Vagina (tissue), 2 donors: ENCODE results near the gene PNPO. TPM values are rescaled to one million over a fixed set of nuclear protein-coding genes. Genes with fewer than 3 reads are reported as not detected.

Source experiments
- DNase-seq, 2 donors: peaks; one replicate each; pipeline ENCODE4 v3.0.0-alpha.2; 2017; ENCODE audit errors: extremely low spot score in 2 of 2
- H3K27ac ChIP-seq: fragments of 200-600 bp; sonication (generic); one replicate; pipeline ENCODE4 v1.5.1; 2019
- H3K27me3 ChIP-seq: fragments of 200-600 bp; sonication (generic); one replicate; pipeline ENCODE4 v1.5.1; 2019
- H3K36me3 ChIP-seq, 2 donors: fragments of 200-600 bp; sonication (generic); one replicate each; pipeline ENCODE4 v1.5.1; 2017 to 2019
- H3K4me1 ChIP-seq: fragments of 200-600 bp; sonication (generic); one replicate; pipeline ENCODE4 v1.5.1; 2019
- H3K4me3 ChIP-seq, 2 donors: fragments of 200-600 bp; sonication (generic); 1 replicate in 1 of 2; 2 replicates in 1 of 2; pipeline ENCODE4 v1.5.1; 2016 to 2019
- H3K9me3 ChIP-seq: fragments of 200-600 bp; sonication (generic); one replicate; pipeline ENCODE4 v1.5.1; 2019
- POLR2A ChIP-seq, 2 donors: fragments of 450-650 bp; IDR thresholded peaks; one replicate each; pipeline ENCODE4 v1.6.1; 2017; ENCODE audit warnings: antibody characterized with exemption in 2 of 2, mild to moderate bottlenecking in 2 of 2, moderate library complexity in 2 of 2
- POLR2AphosphoS5 ChIP-seq, 2 donors: sonication (generic); formaldehyde crosslinking; IDR thresholded peaks; one replicate each; pipeline ENCODE4 v1.9.0; 2017; ENCODE audit warnings: antibody characterized with exemption in 2 of 2, mild to moderate bottlenecking in 2 of 2, low read depth in 1 of 2; ENCODE audit not compliant: insufficient read depth in 1 of 2
- intact Hi-C: fragments of 100-400 bp; cut with DNase I; formaldehyde crosslinking; loops from one replicate; pipeline ENCODE4 v1.15.1; 2023
- total RNA-seq: library from RNA; depleted of rRNA; stranded (reverse); fragments of >200 nt; gene quantifications from one replicate; pipeline ENCODE4 v1.2.3, GENCODE V29; 2016
- TF ChIP-seq, protein P1 (sequence below), 3 experiments: fragments of 450-650 bp in 2 of 3; fragments of 200-600 bp in 1 of 3; sonication (generic) in 1 of 3; IDR thresholded peaks; one replicate each; pipeline ENCODE4 v1.5.1; 2017 to 2019; ENCODE audit warnings: antibody characterized with exemption in 3 of 3, mild to moderate bottlenecking in 2 of 3, moderate library complexity in 2 of 3

The PNPO gene
- total RNA-seq, 1 donor from 2014 or later = 42.7 TPM

DNA sequence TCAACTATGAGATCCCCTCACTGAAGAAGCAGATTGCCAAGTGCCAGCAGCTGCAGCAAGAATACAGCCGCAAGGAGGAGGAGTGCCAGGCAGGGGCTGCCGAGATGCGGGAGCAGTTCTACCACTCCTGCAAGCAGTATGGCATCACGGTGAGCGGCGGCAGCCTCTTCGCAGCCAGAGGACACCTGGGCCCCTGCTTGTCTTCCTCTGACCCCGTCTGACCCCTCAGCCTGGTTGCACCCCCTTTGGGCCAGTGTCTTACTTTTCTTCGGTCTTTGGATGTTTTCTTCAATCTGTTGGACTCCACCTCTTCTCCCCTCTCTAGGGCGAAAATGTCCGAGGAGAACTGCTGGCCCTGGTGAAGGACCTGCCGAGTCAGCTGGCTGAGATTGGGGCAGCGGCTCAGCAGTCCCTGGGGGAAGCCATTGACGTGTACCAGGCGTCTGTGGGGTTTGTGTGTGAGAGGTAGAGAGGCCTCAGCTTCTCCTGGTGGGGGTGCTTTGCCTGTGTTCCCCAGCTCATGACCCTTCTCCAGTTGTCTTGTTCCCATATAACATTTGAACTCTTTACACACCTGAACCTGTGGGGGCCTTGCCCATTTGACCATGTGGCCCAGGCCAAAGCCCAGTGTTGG lies 33.9 kb downstream of the PNPO start:
- Histone ChIP-seq H3K4me1 (peaks cover 17% of the 10 kb centered on the region), H3K27me3 (no peaks in the 10 kb centered on the region), H3K27ac (no peak overlapping the region), H3K9me3 (no peaks in the 10 kb centered on the region), H3K4me3 (no peak overlapping the region), H3K36me3 (peaks cover 0 to 67% of the 10 kb centered on the region in 2 donors)
- no peak for DNase-seq
- intact Hi-C loops = loop anchor here (5.0 kb wide), 1 partner anchor 42 kb away; no protein-coding TSS in a partner anchor
- TF ChIP-seq POLR2AphosphoS5 (IDR thresholded peaks at IDR 0.05; ENCODE audit: insufficient read depth in 1 of 2, low read depth in 1 of 2) = no peak
- no peak for TF ChIP-seq POLR2A (IDR thresholded peaks at IDR 0.05)
- TF ChIP-seq, protein P1, sequence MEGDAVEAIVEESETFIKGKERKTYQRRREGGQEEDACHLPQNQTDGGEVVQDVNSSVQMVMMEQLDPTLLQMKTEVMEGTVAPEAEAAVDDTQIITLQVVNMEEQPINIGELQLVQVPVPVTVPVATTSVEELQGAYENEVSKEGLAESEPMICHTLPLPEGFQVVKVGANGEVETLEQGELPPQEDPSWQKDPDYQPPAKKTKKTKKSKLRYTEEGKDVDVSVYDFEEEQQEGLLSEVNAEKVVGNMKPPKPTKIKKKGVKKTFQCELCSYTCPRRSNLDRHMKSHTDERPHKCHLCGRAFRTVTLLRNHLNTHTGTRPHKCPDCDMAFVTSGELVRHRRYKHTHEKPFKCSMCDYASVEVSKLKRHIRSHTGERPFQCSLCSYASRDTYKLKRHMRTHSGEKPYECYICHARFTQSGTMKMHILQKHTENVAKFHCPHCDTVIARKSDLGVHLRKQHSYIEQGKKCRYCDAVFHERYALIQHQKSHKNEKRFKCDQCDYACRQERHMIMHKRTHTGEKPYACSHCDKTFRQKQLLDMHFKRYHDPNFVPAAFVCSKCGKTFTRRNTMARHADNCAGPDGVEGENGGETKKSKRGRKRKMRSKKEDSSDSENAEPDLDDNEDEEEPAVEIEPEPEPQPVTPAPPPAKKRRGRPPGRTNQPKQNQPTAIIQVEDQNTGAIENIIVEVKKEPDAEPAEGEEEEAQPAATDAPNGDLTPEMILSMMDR (IDR thresholded peaks at IDR 0.05) = no peak

GRCh38 chr17:47975823-47976205 lies 34.4 kb downstream of the PNPO start:
- no peak overlapping the region for H3K4me3 ChIP-seq
- no peaks in the 10 kb centered on the region for H3K9me3 ChIP-seq
- H3K36me3 ChIP-seq = peaks cover 0 to 72% of the 10 kb centered on the region in 2 donors
- DNase-seq = no peak
- H3K27me3 ChIP-seq = no peaks in the 10 kb centered on the region
- TF ChIP-seq, protein P1 (IDR thresholded peaks at IDR 0.05) = no peak
- TF ChIP-seq POLR2A (IDR thresholded peaks at IDR 0.05) (no peak), POLR2AphosphoS5 (IDR thresholded peaks at IDR 0.05; ENCODE audit: insufficient read depth in 1 of 2, low read depth in 1 of 2) (no peak)
- H3K27ac ChIP-seq = no peak overlapping the region
- intact Hi-C loops = loop anchor here (5.0 kb wide), 1 partner anchor 41 kb away; no protein-coding TSS in a partner anchor
- H3K4me1 ChIP-seq = peaks cover 15% of the 10 kb centered on the region

DNA sequence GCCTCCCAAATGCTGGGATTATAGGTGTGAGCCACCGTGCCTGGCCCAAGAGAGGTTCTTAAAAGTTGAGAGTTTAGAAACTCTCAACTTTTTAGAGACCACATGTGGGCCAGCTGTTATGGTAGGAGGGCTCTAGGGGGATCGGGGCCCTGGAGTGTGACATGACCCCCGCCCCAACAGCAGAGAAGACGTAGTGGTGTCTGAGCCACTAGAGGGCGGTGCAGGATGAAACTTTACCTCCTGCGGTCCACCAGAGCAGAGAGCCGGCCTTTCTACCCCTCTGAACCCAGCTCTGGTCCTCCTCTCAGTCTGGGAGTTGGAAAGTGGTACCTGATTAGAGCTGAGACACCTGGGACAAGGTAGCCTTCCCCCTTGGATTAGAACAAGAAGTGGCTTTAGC lies 37.0 kb downstream of the PNPO start:
- intact Hi-C loops = loop anchor here (5.0 kb wide), 1 partner anchor 39 kb away; no protein-coding TSS in a partner anchor
- peaks cover 0 to 81% of the 10 kb centered on the region in 2 donors for H3K36me3 ChIP-seq
- DNase-seq = no peak

GRCh38 chr17:47980541-47980940 lies 39.2 kb downstream of the PNPO start:
- Histone ChIP-seq H3K36me3 (peaks cover 0 to 61% of the 10 kb centered on the region in 2 donors), H3K4me1 (no peaks in the 10 kb centered on the region), H3K9me3 (no peaks in the 10 kb centered on the region), H3K27ac (no peak overlapping the region), H3K27me3 (no peaks in the 10 kb centered on the region), H3K4me3 (no peak overlapping the region)
- intact Hi-C loops = no loop called here
- no peak for TF ChIP-seq POLR2A (IDR thresholded peaks at IDR 0.05)
- TF ChIP-seq, protein P1 (IDR thresholded peaks at IDR 0.05) = no peak
- DNase-seq = no peak

More for the DNA sequence above, 37.0 kb downstream of the PNPO start:
- no peak overlapping the region for H3K4me3 ChIP-seq
- no peaks in the 10 kb centered on the region for H3K4me1 ChIP-seq
- no peaks in the 10 kb centered on the region for H3K9me3 ChIP-seq
- no peak overlapping the region for H3K27ac ChIP-seq
- H3K27me3 ChIP-seq = no peaks in the 10 kb centered on the region
- TF ChIP-seq, protein P1 (IDR thresholded peaks at IDR 0.05) = peak in 2 of 3 experiments; percentile 58 to 64
- no peak for TF ChIP-seq POLR2AphosphoS5 (IDR thresholded peaks at IDR 0.05; ENCODE audit: insufficient read depth in 1 of 2, low read depth in 1 of 2)

DNA sequence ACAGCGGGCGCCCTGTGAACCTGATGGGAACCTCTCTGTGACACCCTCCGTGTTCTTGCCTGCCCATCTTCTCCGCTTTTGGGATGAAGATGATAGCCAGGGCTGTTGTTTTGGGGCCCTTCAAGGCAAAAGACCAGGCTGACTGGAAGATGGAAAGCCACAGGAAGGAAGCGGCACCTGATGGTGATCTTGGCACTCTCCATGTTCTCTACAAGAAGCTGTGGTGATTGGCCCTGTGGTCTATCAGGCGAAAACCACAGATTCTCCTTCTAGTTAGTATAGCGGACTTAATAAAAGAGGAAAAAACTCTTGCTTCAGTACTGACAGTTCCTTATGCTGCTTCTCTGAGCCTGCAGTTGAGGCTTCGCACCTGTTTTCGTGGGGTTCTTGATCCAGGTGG lies 40.1 kb downstream of the PNPO start:
- Histone ChIP-seq H3K27me3 (no peaks in the 10 kb centered on the region), H3K36me3 (peaks cover 0 to 51% of the 10 kb centered on the region in 2 donors), H3K27ac (no peak overlapping the region), H3K9me3 (no peaks in the 10 kb centered on the region), H3K4me1 (no peaks in the 10 kb centered on the region), H3K4me3 (no peak overlapping the region)
- no peak for DNase-seq
- intact Hi-C loops = no loop called here
- TF ChIP-seq POLR2AphosphoS5 (IDR thresholded peaks at IDR 0.05; ENCODE audit: insufficient read depth in 1 of 2, low read depth in 1 of 2) = no peak
- TF ChIP-seq POLR2A (IDR thresholded peaks at IDR 0.05) = no peak
- TF ChIP-seq, protein P1 (IDR thresholded peaks at IDR 0.05) = no peak
